Measurements from ENCODE around the gene HLA-DMA.
"Not testable (repeated sequence)": the region's sequence is repeated elsewhere in the genome, so short reads cannot be mapped to it uniquely, and the experiment has no call there.

The HLA-DMA gene

GRCh38 chr6:32954986-32955802 lies 2.3 kb upstream of the HLA-DMA start:
- DNase-seq (ENCODE audit: low spot score) = peak; percentile 33

GRCh38 chr6:32954267-32954666 lies 1.4 kb upstream of the HLA-DMA start:
- DNase-seq (ENCODE audit: low spot score) = no peak

GRCh38 chr6:32953775-32954174 lies 878 bp upstream of the HLA-DMA start:
- peak; percentile 39 for DNase-seq (ENCODE audit: low spot score)

- no peak for DNase-seq (ENCODE audit: low spot score)
Observed at GRCh38 chr6:32950449-32950848, 2.4 kb downstream of the HLA-DMA start.

- DNase-seq (ENCODE audit: low spot score) = no peak
Observed at GRCh38 chr6:32950010-32950409, 2.9 kb downstream of the HLA-DMA start.

GRCh38 chr6:32949113-32949512 lies 3.8 kb downstream of the HLA-DMA start:
- no peak for DNase-seq (ENCODE audit: low spot score)

- DNase-seq (ENCODE audit: low spot score) = peak; percentile 21
Observed at GRCh38 chr6:32947552-32948465, 5.1 kb downstream of the HLA-DMA start.

- no peak for DNase-seq (ENCODE audit: low spot score)
Observed at GRCh38 chr6:32946893-32947292, 6.0 kb downstream of the HLA-DMA start.

- no peak for DNase-seq (ENCODE audit: low spot score)
Observed at GRCh38 chr6:32945953-32946352, 6.9 kb downstream of the HLA-DMA start.

- no peak for DNase-seq (ENCODE audit: low spot score)
Observed at GRCh38 chr6:32945108-32945760, 7.7 kb downstream of the HLA-DMA start.

GRCh38 chr6:32943864-32944649 lies 8.8 kb downstream of the HLA-DMA start:
- no peak for DNase-seq (ENCODE audit: low spot score)

GRCh38 chr6:32942555-32943123 lies 10.3 kb downstream of the HLA-DMA start:
- DNase-seq (ENCODE audit: low spot score) = not testable (repeated sequence)

- no peak for DNase-seq (ENCODE audit: low spot score)
Observed at GRCh38 chr6:32941214-32941768, 11.6 kb downstream of the HLA-DMA start.

- DNase-seq (ENCODE audit: low spot score) = peak; percentile 44
Observed at GRCh38 chr6:32940656-32941213, 12.2 kb downstream of the HLA-DMA start, which contains the start of gene HLA-DMB. HLA-DMB (minus strand) TSS chr6:32941028; CDS start chr6:32940807, 221 bp downstream.

GRCh38 chr6:32938494-32938893 lies 14.4 kb downstream of the HLA-DMA start:
- no peak for DNase-seq (ENCODE audit: low spot score)

GRCh38 chr6:32937230-32937633 lies 15.7 kb downstream of the HLA-DMA start:
- no peak for DNase-seq (ENCODE audit: low spot score)

GRCh38 chr6:32936239-32937152 lies 16.4 kb downstream of the HLA-DMA start:
- DNase-seq (ENCODE audit: low spot score) = no peak

- DNase-seq (ENCODE audit: low spot score) = no peak
Observed at GRCh38 chr6:32935551-32936238, 17.2 kb downstream of the HLA-DMA start.

- DNase-seq (ENCODE audit: low spot score) = peak; percentile 85
Observed at GRCh38 chr6:32933661-32934085, 19.2 kb downstream of the HLA-DMA start.

All from hematopoietic multipotent progenitor cell treated with erythropoietin and hydrocortisone succinate and interleukin-3 and kit ligand, for 15 days (in vitro differentiated cells).